Neuronal stem cell (in vitro differentiated cells): ENCODE data around the gene KIAA1328.
"Not testable (repeated sequence)": the region's sequence is repeated elsewhere in the genome, so short reads cannot be mapped to it uniquely, and the experiment has no call there.

Experiments
- DNase-seq: peaks from one replicate; pipeline ENCODE4 v3.0.0-alpha.2; 2013; ENCODE audit warnings: low spot score
- H2AFZ ChIP-seq: one replicate; pipeline ENCODE4 v1.6.1; 2013; ENCODE audit warnings: mild to moderate bottlenecking, low read length, inconsistent platforms
- H2AK5ac ChIP-seq: 2 replicates; pipeline ENCODE4 v1.6.1; 2013; ENCODE audit warnings: low read depth, mild to moderate bottlenecking, inconsistent platforms, low read length, moderate library complexity, mixed read lengths
- H2BK120ac ChIP-seq: 2 replicates; pipeline ENCODE4 v1.6.1; 2013; ENCODE audit warnings: low read depth, mild to moderate bottlenecking, inconsistent platforms, low read length, moderate library complexity, mixed read lengths
- H2BK12ac ChIP-seq: one replicate; pipeline ENCODE4 v1.6.1; 2013; ENCODE audit warnings: low read length, inconsistent platforms
- H2BK15ac ChIP-seq: 2 replicates; pipeline ENCODE4 v1.6.1; 2013; ENCODE audit warnings: mild to moderate bottlenecking, low read length, inconsistent platforms, mixed read lengths
- H2BK5ac ChIP-seq: one replicate; pipeline ENCODE4 v1.6.1; 2013; ENCODE audit warnings: inconsistent platforms, mild to moderate bottlenecking, low read length, moderate library complexity
- H3K14ac ChIP-seq: one replicate; pipeline ENCODE4 v1.6.1; 2013; ENCODE audit warnings: low read length, inconsistent platforms
- H3K18ac ChIP-seq: 2 replicates; pipeline ENCODE4 v1.6.1; 2013; ENCODE audit warnings: low read length, inconsistent platforms
- H3K23ac ChIP-seq: 2 replicates; pipeline ENCODE4 v1.6.1; 2013; ENCODE audit warnings: low read depth, mild to moderate bottlenecking, mixed read lengths, low read length, inconsistent platforms; ENCODE audit not compliant: poor library complexity
- H3K27ac ChIP-seq: replicated peaks from 3 replicates; pipeline ENCODE4 v1.5.1; 2013; ENCODE audit warnings: low read length, inconsistent platforms
- H3K27me3 ChIP-seq, 3 experiments: 2 replicates each; pipeline ENCODE4 v1.6.1; 2013; ENCODE audit warnings: low read length in 3 of 3, mild to moderate bottlenecking in 2 of 3, inconsistent platforms in 1 of 3, low read depth in 1 of 3, mixed read lengths in 1 of 3, moderate library complexity in 1 of 3; ENCODE audit not compliant: control insufficient read depth in 3 of 3, insufficient read depth in 3 of 3
- H3K36me3 ChIP-seq, 2 donors: replicated peaks in 1 of 2; 2 replicates each; pipeline ENCODE4 v1.6.1; 2013; ENCODE audit warnings: low read length in 2 of 2; ENCODE audit not compliant: control insufficient read depth in 2 of 2, insufficient read depth in 2 of 2
- H3K4ac ChIP-seq: 2 replicates; pipeline ENCODE4 v1.6.1; 2013; ENCODE audit warnings: inconsistent platforms, mild to moderate bottlenecking, low read length, moderate library complexity
- H3K4me1 ChIP-seq, 2 donors: 1 replicate in 1 of 2; 2 replicates in 1 of 2; pipeline ENCODE4 v1.6.1; 2013; ENCODE audit warnings: low read length in 2 of 2, low read depth in 1 of 2; ENCODE audit not compliant: control insufficient read depth in 2 of 2, insufficient read depth in 1 of 2
- H3K4me2 ChIP-seq: one replicate; pipeline ENCODE4 v1.6.1; 2013; ENCODE audit warnings: mild to moderate bottlenecking, low read length, inconsistent platforms; ENCODE audit not compliant: insufficient read depth, poor library complexity, severe bottlenecking
- H3K4me3 ChIP-seq, 2 donors: 2 replicates each; pipeline ENCODE4 v1.5.1; 2013; ENCODE audit warnings: low read length in 2 of 2, mild to moderate bottlenecking in 2 of 2, inconsistent platforms in 1 of 2, moderate library complexity in 1 of 2
- H3K79me1 ChIP-seq: one replicate; pipeline ENCODE4 v1.6.1; 2013; ENCODE audit warnings: low read depth, mild to moderate bottlenecking, inconsistent platforms, low read length, moderate library complexity
- H3K9ac ChIP-seq: one replicate; pipeline ENCODE4 v1.6.1; 2013; ENCODE audit warnings: mild to moderate bottlenecking, low read depth, low read length, inconsistent platforms; ENCODE audit not compliant: poor library complexity
- H3K9me3 ChIP-seq, 2 donors: replicated peaks in 1 of 2; 2 replicates each; pipeline versions ENCODE3 to v1.6.1; 2013; ENCODE audit warnings: low read length in 2 of 2, mild to moderate bottlenecking in 2 of 2, inconsistent platforms in 1 of 2, low read depth in 1 of 2, mixed read lengths in 1 of 2, moderate library complexity in 1 of 2; ENCODE audit not compliant: control insufficient read depth in 2 of 2, insufficient read depth in 1 of 2
- H4K8ac ChIP-seq: one replicate; pipeline ENCODE4 v1.6.1; 2013; ENCODE audit warnings: low read depth, mild to moderate bottlenecking, inconsistent platforms, low read length, moderate library complexity
- H4K91ac ChIP-seq: one replicate; pipeline ENCODE4 v1.6.1; 2013; ENCODE audit warnings: low read length, low read depth, mild to moderate bottlenecking, inconsistent platforms; ENCODE audit not compliant: poor library complexity
- WGBS, 2 donors: extraction: QIAGEN DNeasy Blood & Tissue Kit; methylation state at CpG; one replicate each; pipeline ENCODE4 v1.1.7; 2013; ENCODE audit warnings: missing lambda C conversion rate in 2 of 2, mixed read lengths in 1 of 2; ENCODE audit not compliant: insufficient read length in 2 of 2, insufficient replicate concordance in 1 of 2; ENCODE audit errors: extremely low coverage in 2 of 2; 5-methylcytosine and 5-hydroxymethylcytosine counted together

Gene KIAA1328

GRCh38 chr18:36903215-36903928, 74.4 kb downstream of the KIAA1328 start:
- no CpG with 5 or more reads among the region's 3 CpGs for WGBS, 2 donors
- Histone ChIP-seq H3K14ac (no peak overlapping the region), H3K9ac (no peak overlapping the region), H3K18ac (no peak overlapping the region), H4K8ac (no peak overlapping the region), H3K23ac (no peak overlapping the region), H3K27ac (no peak overlapping the region), H3K4me3 (no peak overlapping the region), H2BK5ac (no peak overlapping the region), H4K91ac (no peak overlapping the region), H3K27me3 (no peaks in the 10 kb centered on the region), H3K4ac (no peak overlapping the region), H2BK120ac (no peak overlapping the region), H3K4me2 (no peak overlapping the region), H3K79me1 (no peaks in the 10 kb centered on the region), H3K4me1 (no peaks in the 10 kb centered on the region), H2BK12ac (no peak overlapping the region), H2BK15ac (no peak overlapping the region), H2AK5ac (no peak overlapping the region), H2AFZ (no peak overlapping the region), H3K36me3 (no peaks in the 10 kb centered on the region), H3K9me3 (peaks cover 0 to 14% of the 10 kb centered on the region in 2 donors)
- no peak for DNase-seq

GRCh38 chr18:36905571-36905970, 76.6 kb downstream of the KIAA1328 start:
- no peaks in the 10 kb centered on the region for H3K4me1 ChIP-seq
- no peak overlapping the region for H4K8ac ChIP-seq
- no peak overlapping the region for H3K4me2 ChIP-seq
- H2AK5ac ChIP-seq = no peak overlapping the region
- no peak overlapping the region for H3K4me3 ChIP-seq
- no peak overlapping the region for H3K27ac ChIP-seq
- no peak overlapping the region for H3K23ac ChIP-seq
- no peak overlapping the region for H2BK120ac ChIP-seq
- H3K79me1 ChIP-seq = no peaks in the 10 kb centered on the region
- no peak overlapping the region for H2BK12ac ChIP-seq
- H3K18ac ChIP-seq = no peak overlapping the region
- no peak overlapping the region for H3K9ac ChIP-seq
- no peak for DNase-seq
- no peak overlapping the region for H4K91ac ChIP-seq
- no peak overlapping the region for H3K14ac ChIP-seq
- H2BK5ac ChIP-seq = no peak overlapping the region
- H3K4ac ChIP-seq = no peak overlapping the region
- H3K9me3 ChIP-seq = no peaks in the 10 kb centered on the region
- no peak overlapping the region for H2BK15ac ChIP-seq
- no peaks in the 10 kb centered on the region for H3K36me3 ChIP-seq
- no peak overlapping the region for H2AFZ ChIP-seq
- H3K27me3 ChIP-seq = no peaks in the 10 kb centered on the region

GRCh38 chr18:36909282-36909681, 80.4 kb downstream of the KIAA1328 start:
- H3K18ac ChIP-seq, H4K91ac ChIP-seq, H2AK5ac ChIP-seq, DNase-seq, H3K9me3 ChIP-seq, H2BK12ac ChIP-seq, H4K8ac ChIP-seq, H3K4ac ChIP-seq, H3K14ac ChIP-seq, H3K9ac ChIP-seq, H3K27ac ChIP-seq, H3K4me2 ChIP-seq, H2AFZ ChIP-seq, H2BK120ac ChIP-seq, H3K4me3 ChIP-seq, H3K36me3 ChIP-seq, H3K4me1 ChIP-seq, H2BK15ac ChIP-seq, H3K79me1 ChIP-seq, H3K23ac ChIP-seq, H2BK5ac ChIP-seq, H3K27me3 ChIP-seq: not testable (repeated sequence)
- no CpG with 5 or more reads among the region's 4 CpGs for WGBS, 2 donors

GRCh38 chr18:36912887-36913286, 84.0 kb downstream of the KIAA1328 start:
- Histone ChIP-seq H3K4me2 (no peak overlapping the region), H3K4ac (no peak overlapping the region), H3K36me3 (no peaks in the 10 kb centered on the region), H4K8ac (no peak overlapping the region), H3K14ac (no peak overlapping the region), H2AFZ (no peak overlapping the region), H2BK120ac (no peak overlapping the region), H3K4me3 (no peak overlapping the region), H2BK5ac (no peak overlapping the region), H3K9me3 (no peaks in the 10 kb centered on the region), H3K79me1 (no peaks in the 10 kb centered on the region), H2BK12ac (no peak overlapping the region), H3K18ac (no peak overlapping the region), H3K27ac (no peak overlapping the region), H3K9ac (no peak overlapping the region), H2AK5ac (no peak overlapping the region), H3K4me1 (no peaks in the 10 kb centered on the region), H2BK15ac (no peak overlapping the region), H3K23ac (no peak overlapping the region), H3K27me3 (no peaks in the 10 kb centered on the region), H4K91ac (no peak overlapping the region)
- no peak for DNase-seq
- WGBS, 2 donors = no CpG with 5 or more reads among the region's 1 CpG
